A549 (cell line): ENCODE measurements around the gene OLFM1.

Experiments
- CEBPB ChIP-seq, 2 experiments: fragments of >200 bp in 1 of 2; sonication (Bioruptor Twin) in 1 of 2; formaldehyde crosslinking in 1 of 2; IDR thresholded peaks; 2 replicates each; pipeline ENCODE4 v1.6.1; 2012 to 2016
- CTCF ChIP-seq: fragments of >200 bp; sonication (Bioruptor Twin); formaldehyde crosslinking; IDR thresholded peaks from 3 replicates; pipeline ENCODE4 v1.5.1; 2016
- HEYL ChIP-seq: fragments of 250-450 bp; sonication (Bioruptor Pico); IDR thresholded peaks from 2 replicates; pipeline ENCODE4 v1.8.0; 2021; ENCODE audit warnings: mild to moderate bottlenecking, moderate library complexity
- JUNB ChIP-seq: fragments of >200 bp; sonication (Bioruptor Twin); formaldehyde crosslinking; IDR thresholded peaks from 2 replicates; pipeline ENCODE4 v1.6.1; 2016
- POLR2A ChIP-seq: IDR thresholded peaks from 2 replicates; pipeline ENCODE4 v1.6.1; 2012; ENCODE audit warnings: mild to moderate bottlenecking, low read length
- RAD21 ChIP-seq, 2 experiments: fragments of >200 bp in 1 of 2; sonication (Bioruptor Twin) in 1 of 2; formaldehyde crosslinking in 1 of 2; IDR thresholded peaks in 1 of 2; conservative IDR thresholded peaks in 1 of 2; 2 replicates in 1 of 2; 3 replicates in 1 of 2; pipeline ENCODE4 v1.6.1; 2012 to 2018; ENCODE audit warnings: inconsistent platforms in 1 of 2
- RFX5 ChIP-seq: fragments of 450-650 bp; IDR thresholded peaks from 2 replicates; pipeline ENCODE4 v1.7.1; 2014; ENCODE audit warnings: antibody characterized with exemption, mild to moderate bottlenecking, moderate library complexity
- RNF2 ChIP-seq: fragments of 200-600 bp; sonication (generic); IDR thresholded peaks from 2 replicates; pipeline ENCODE4 v1.6.1; 2016; ENCODE audit warnings: low read depth, mild to moderate bottlenecking, antibody characterized with exemption, moderate library complexity, borderline replicate concordance
- SMC3 ChIP-seq: fragments of >200 bp; sonication (Bioruptor Twin); formaldehyde crosslinking; IDR thresholded peaks from 3 replicates; pipeline ENCODE4 v1.6.1; 2018; ENCODE audit warnings: inconsistent platforms
- SREBF2 ChIP-seq: fragments of 450-650 bp; IDR thresholded peaks from 2 replicates; pipeline ENCODE4 v1.6.1; 2014; ENCODE audit warnings: mild to moderate bottlenecking, moderate library complexity
- TF ChIP-seq, protein P1 (sequence below): IDR thresholded peaks from 2 replicates; pipeline ENCODE4 v1.6.1; 2012
- TF ChIP-seq, protein P2 (sequence below): IDR thresholded peaks from 2 replicates; pipeline ENCODE4 v1.6.1; 2012

DNA sequence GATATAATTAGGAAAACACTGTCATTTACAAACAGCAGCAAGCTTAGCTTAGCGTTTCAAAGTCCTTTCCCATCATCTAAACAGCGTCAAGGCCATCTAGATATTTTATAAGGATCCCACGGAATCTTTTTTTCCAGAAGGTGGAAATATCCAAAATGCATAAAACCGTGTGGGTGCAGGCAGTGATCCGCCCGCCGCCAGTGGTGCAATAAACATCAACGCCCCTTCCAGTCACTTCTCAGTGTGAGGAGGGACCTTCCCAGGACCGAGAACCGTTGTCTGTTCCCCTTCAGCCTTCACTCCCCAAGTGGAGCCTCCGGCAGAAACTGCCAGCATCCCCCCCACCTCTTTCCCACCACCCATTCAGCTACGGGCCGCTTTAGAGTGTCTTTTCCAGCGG is 22.9 kb downstream of the OLFM1 start:
- TF ChIP-seq SMC3 (no peak), CTCF (no peak), JUNB (no peak), SREBF2 (no peak), POLR2A (no peak), CEBPB (IDR thresholded peaks at IDR 0.05) (no peak), RAD21 (conservative IDR thresholded peaks at IDR 0.05 in 1 of 2, IDR thresholded peaks at IDR 0.05 in 1 of 2) (no peak), RFX5 (no peak), RNF2 (no peak), HEYL (no peak)
- TF ChIP-seq, protein P1, sequence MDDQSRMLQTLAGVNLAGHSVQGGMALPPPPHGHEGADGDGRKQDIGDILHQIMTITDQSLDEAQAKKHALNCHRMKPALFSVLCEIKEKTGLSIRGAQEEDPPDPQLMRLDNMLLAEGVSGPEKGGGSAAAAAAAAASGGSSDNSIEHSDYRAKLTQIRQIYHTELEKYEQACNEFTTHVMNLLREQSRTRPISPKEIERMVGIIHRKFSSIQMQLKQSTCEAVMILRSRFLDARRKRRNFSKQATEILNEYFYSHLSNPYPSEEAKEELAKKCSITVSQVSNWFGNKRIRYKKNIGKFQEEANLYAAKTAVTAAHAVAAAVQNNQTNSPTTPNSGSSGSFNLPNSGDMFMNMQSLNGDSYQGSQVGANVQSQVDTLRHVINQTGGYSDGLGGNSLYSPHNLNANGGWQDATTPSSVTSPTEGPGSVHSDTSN: no peak
- TF ChIP-seq, protein P2, sequence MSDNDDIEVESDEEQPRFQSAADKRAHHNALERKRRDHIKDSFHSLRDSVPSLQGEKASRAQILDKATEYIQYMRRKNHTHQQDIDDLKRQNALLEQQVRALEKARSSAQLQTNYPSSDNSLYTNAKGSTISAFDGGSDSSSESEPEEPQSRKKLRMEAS: no peak
